ENCODE data around the gene APLP2.

Gene APLP2

GRCh38 chr11:130095326-130095725 is 25.6 kb downstream of the APLP2 start:
- TF ChIP-seq CTCF (IDR thresholded peaks at IDR 0.05; ENCODE audit: low read depth, low read length, missing control alignments): no peak

GRCh38 chr11:130096042-130096441 is 26.3 kb downstream of the APLP2 start:
- no peak overlapping the region for H3K4me3 ChIP-seq (replicated peaks; ENCODE audit: low read depth, low read length)
- no peak for TF ChIP-seq CTCF (IDR thresholded peaks at IDR 0.05; ENCODE audit: low read depth, low read length, missing control alignments)
- no peak for DNase-seq (ENCODE audit: extremely low read depth, low read depth)

More at GRCh38 chr11:130095326-130095725, 25.6 kb downstream of the APLP2 start:
- DNase-seq (ENCODE audit: extremely low read depth, low read depth): no peak
- H3K4me3 ChIP-seq (replicated peaks; ENCODE audit: low read depth, low read length): no peak overlapping the region

- H3K4me3 ChIP-seq (replicated peaks; ENCODE audit: low read depth, low read length): no peak overlapping the region
- DNase-seq (ENCODE audit: extremely low read depth, low read depth): no peak
- TF ChIP-seq CTCF (IDR thresholded peaks at IDR 0.05; ENCODE audit: low read depth, low read length, missing control alignments): no peak
Measured at GRCh38 chr11:130096823-130097222, 27.1 kb downstream of the APLP2 start.

GRCh38 chr11:130097285-130097684 is 27.6 kb downstream of the APLP2 start:
- no peak for DNase-seq (ENCODE audit: extremely low read depth, low read depth)
- TF ChIP-seq CTCF (IDR thresholded peaks at IDR 0.05; ENCODE audit: low read depth, low read length, missing control alignments): no peak
- no peak overlapping the region for H3K4me3 ChIP-seq (replicated peaks; ENCODE audit: low read depth, low read length)

GRCh38 chr11:130099356-130099755 is 29.7 kb downstream of the APLP2 start:
- no peak overlapping the region for H3K4me3 ChIP-seq (replicated peaks; ENCODE audit: low read depth, low read length)
- no peak for TF ChIP-seq CTCF (IDR thresholded peaks at IDR 0.05; ENCODE audit: low read depth, low read length, missing control alignments)
- no peak for DNase-seq (ENCODE audit: extremely low read depth, low read depth)

GRCh38 chr11:130100381-130101095 is 30.8 kb downstream of the APLP2 start:
- DNase-seq (ENCODE audit: extremely low read depth, low read depth): no peak
- TF ChIP-seq CTCF (IDR thresholded peaks at IDR 0.05; ENCODE audit: low read depth, low read length, missing control alignments): no peak
- H3K4me3 ChIP-seq (replicated peaks; ENCODE audit: low read depth, low read length): no peak overlapping the region

- H3K4me3 ChIP-seq (replicated peaks; ENCODE audit: low read depth, low read length): no peak overlapping the region
- no peak for TF ChIP-seq CTCF (IDR thresholded peaks at IDR 0.05; ENCODE audit: low read depth, low read length, missing control alignments)
- DNase-seq (ENCODE audit: extremely low read depth, low read depth): no peak
Measured at GRCh38 chr11:130101661-130102060, 32.0 kb downstream of the APLP2 start.

All from HFF-Myc (cell line).